Activated effector memory CD4-positive, alpha-beta T cell treated with anti-CD3 and anti-CD28 coated beads, Interleukin-2, amount 50 U/mL, for 16 hours (primary cell): ENCODE results near the gene CHD6.
"Not testable (repeated sequence)": the region's sequence is repeated elsewhere in the genome, so short reads cannot be mapped to it uniquely, and the experiment has no call there.

Experiments used
- DNase-seq: peaks from one replicate; pipeline ENCODE4 v3.0.0-alpha.2; 2020

CHD6 gene

DNA sequence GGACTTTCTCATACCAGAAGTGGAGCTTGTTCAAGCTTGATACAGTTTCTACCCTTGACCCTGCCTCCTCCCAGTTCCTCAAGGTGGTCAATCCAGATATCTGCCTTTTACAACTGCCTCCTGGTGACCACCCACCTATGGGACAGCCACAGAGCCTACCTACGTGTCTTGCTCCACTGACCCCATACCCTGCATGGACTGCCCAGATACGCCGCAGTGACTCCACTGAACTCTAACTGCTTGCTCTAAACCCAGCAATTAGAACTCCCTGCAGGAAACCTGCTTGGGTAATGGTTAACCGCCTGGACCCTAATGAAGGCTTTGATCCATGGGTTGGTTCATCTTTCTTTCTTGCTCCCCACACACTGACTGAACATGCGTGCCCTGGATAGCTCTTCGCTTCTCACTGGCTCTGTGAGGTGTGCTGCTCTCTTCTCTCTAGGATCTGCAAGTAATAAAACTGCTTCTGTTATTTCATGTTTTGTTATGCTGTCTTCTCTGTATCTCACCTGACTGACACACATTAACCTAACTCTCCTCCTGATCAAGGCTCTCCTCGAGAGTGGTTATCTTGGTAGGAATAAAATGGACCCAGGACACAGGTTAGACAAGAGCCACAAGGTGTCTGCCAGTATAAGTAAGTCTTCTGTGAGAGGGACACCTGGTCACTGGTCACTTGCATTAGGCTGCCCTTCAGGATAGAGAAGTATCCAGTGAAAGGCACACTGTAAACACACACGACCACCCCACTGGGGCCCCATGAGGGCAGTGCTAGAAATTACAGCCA, 79.2 kb downstream of the CHD6 start:
- no peak for DNase-seq

DNA sequence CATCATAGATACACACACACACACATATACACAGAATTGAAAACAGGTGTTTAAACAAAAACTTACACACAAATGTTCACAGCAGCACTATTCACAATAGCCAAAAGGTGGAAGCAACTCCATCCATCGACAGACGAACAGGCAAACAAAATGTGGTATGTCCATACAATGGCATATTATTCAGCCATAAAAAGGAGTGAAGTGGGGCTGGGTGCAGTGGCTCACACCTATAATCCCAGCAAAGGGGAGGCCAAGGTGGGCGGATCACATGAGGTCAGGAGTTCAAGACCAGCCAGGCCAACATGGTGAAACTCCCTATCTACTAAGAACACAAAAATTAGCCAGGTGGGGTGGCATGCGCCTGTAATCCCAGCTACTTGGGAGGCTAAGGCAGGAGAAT, 80.3 kb downstream of the CHD6 start:
- no peak for DNase-seq

DNA sequence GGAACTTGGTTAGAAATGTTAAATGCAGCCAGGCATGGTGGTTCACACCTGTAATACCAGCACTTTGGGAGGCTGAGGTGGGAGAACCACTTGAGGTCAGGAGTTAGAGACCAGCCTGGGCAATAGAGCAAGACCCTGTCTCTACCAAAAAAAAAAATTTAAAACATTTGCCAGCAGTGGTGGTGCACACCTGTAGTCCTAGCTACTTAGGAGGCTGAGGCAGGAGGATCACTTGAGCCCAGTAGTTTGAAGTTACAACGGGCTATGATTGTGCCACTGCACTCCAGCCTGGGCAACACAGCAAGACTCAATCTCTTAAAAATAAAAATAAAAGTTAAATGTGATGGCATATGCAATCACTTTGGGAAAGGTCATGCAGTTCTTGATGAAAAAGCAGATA, 82.6 kb downstream of the CHD6 start:
- not testable (repeated sequence) for DNase-seq

DNA sequence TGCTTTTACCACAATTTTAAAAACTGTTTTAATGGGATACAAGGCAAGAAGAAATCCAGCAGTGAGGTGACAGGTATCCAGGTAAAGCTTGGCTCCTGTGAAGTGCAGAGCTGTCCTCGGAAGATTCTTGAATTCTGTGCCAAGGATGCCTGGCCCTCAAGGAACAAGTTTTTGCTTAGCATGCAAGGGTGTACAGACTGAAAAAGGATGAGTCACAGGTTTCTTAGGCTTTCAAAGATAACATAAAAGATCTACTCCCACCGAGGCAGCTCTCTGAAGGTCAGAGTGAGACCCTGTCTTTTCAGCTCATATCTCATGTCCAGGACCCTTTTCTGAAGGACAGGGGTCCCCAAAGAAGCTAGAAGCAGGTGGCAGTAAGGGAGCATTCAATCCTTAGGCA, 83.3 kb downstream of the CHD6 start:
- DNase-seq: no peak

DNA sequence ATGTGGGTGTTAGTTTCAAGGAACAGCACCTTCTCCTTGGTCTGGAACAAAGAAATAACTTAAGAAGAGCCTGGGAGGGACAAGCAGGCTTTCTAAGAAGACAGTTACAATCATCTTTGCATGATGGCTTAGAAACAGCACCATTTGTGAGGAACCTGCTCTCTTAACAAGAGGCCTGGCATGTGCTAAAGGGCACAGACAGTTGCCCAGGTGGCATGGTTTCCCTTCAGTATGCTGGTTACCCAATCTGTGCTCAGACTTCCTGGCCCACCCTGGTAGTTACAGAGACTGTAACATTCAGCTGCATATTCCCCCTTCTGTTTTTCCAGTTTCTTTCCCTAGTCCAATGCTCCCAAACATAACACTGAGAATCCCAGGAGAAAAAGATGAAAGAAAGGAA, 84.0 kb downstream of the CHD6 start:
- no peak for DNase-seq

DNA sequence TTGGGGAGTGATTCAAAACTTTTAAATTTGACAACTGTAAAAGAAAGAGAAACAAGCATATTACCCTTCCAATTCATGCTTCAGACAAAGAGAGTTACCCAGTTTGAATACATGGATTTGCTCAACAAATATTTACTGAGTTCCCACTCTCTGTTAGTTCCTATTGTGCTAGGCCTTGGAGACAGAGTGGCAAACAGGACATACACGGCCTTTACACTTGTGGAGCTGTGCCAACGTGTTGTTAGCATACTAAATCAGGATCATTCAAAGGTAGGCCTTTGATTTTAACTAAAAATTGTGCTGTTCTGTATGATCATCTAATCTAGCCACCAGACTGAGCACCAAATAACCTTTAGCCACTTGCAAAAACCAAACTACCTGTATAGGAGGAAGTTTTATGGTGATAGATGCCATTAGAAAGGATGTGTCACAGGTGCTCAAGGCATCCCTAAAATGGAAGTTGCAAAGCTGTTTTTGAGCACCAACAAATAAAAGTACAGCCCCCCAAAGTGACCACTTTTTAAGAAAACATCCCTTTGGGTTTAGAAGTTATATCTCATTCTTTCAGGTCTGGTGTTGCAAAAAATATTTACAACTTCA, 84.5 kb downstream of the CHD6 start:
- no peak for DNase-seq

DNA sequence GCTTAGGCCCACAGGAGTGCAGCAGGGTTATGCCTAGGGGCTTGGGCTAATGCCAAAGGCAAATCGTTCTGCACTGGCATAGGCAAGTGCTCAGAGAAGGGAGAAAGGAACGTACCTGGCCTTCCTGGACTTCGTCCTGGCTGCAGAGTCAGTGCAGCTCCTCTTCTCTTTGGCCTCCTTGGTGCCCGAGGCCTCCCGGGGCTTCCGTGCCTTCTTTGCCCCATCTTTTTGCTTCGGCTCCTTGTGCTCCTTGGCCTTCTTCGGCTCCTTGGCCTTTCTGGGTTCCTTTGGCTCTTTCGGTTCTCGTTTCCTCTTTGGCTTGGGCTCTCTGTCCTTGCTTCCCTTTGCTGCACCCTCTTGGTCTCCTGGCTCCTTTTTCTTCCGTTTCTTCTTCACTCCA, 85.2 kb downstream of the CHD6 start:
- no peak for DNase-seq

DNA sequence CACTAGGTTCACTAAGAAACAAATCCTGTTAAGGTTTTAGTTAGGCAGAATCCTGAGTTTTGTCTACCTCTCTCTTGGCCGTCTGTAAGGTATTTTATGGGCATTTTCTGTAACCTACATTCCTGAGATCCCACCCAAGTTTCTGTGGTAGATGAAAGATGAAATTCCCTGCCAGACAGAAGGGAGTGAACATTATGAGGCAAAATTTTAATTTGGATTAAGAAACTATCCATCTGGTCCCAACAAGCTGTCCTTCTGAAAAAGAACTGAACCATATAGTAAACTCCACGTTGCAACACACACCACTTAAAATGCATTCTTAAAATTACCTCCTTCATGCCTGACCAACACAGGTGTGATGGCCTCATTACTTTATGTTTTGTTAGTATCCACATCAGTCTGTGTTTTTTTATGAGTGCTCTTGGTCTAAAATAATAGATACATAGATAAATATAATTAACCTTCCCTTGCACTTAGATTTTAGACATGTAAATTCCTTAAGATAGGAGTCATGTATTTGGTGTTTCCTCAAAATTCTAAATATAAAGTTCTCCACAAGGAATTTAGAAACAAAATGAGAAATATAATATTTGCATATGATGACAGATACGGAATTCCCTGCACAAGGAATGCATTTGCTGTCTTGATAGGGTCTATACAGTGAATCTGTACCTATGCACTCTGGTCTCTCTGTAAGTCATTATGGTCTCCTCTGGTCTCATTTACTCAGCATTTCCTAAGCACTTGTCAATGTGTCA, 86.5 kb downstream of the CHD6 start:
- no peak for DNase-seq

DNA sequence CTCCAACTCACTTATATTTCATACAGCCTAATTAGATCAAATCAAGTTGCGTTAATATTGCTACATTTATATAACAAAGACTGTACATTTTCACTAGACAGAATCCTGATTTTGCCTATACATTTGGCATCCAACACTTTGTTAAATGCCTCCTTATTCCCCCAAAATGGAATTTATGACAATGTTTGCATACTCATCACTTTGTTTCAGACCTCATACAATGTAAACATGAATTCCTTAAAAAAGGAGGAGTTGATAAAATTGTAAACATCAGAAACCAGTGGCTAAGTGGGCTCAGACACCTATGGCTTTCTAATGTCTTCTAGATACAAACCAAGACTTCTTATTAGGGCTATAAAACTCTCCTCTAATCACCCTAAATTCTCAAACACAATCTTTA, 87.3 kb downstream of the CHD6 start:
- no peak for DNase-seq

DNA sequence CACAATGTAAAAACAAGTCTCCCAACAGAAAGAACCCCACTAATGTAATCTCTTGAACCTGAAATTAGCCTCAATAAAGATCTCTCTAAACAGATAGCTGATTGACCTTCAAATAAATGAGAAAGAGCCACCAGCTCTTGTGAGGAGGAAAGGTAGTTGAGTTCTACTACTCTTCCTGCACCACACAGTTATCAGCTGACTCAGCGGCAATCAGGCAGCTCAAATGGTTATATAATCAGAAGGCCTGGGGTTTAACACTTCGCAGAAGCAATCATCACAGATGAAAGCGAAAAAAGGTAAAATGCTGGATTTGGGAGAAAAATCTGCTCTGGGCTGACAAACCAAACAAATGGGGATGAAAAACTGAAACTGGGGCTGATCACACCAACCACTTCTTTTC, 91.8 kb downstream of the CHD6 start:
- no peak for DNase-seq

DNA sequence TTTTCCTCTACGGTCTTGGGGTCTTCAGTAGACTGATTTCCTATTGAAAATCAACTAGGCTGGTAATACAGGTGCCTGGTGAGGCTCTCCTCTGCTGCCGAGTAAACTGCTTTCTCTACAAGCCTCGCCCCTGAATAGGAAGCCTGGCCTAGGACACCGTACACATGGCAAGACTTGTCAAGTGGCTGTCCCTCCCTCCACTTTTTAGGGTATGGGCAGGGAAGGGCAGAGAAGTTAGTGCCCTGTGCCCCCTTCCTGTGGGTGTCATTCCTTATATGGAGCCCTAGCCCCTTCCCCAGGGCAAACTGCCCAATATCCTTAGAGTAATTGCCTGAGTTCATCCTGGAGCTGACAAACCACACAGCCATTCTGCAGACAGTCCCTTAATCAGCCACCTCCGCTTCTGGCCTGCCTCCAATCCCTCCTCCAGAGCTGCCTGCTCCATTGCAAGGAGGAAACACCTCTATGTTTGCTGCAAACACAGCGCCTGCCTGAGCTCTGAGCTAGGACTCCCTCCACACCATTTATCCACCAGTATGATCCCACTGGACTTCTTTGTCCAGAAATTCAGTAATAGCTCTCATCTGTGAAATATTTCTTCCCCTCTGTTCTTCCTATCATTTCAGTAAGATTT, 93.1 kb downstream of the CHD6 start:
- no peak for DNase-seq

DNA sequence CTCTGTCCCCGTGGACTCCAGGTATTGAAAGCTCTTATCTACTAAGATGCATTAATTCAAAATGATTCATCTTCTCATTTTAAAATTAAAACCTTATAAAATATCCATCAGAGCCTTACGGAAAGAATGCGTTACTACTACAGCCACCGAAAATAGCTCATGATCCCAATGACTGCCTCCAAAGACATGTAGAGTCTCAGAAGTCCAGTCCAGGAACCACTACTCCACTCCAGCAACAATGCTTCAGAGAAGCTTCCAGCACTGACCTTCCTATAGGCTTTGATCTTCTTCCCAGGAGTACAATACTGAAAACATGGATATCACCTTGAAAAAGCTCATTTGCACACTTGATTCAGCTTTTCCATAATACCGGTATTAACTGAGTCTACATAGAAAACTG, 94.3 kb downstream of the CHD6 start:
- DNase-seq: no peak

DNA sequence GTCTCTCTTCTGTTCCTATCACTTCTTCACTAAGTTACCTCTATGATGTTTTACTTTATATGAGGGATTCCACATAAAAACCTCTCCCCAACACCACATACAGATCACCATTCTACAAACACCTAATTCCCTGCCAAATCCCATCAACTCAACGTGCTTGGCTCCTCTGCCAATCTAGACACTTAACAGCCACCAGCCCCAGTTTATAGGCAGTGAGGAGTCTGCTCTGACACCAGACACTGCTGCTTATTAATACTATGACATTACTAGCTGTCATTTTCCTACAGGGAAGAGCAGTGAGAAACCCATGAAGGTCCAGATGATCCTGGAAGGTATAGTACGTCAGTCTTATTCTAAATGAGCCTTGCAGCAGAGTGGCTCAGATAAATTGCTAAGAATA, 104.3 kb downstream of the CHD6 start:
- no peak for DNase-seq

DNA sequence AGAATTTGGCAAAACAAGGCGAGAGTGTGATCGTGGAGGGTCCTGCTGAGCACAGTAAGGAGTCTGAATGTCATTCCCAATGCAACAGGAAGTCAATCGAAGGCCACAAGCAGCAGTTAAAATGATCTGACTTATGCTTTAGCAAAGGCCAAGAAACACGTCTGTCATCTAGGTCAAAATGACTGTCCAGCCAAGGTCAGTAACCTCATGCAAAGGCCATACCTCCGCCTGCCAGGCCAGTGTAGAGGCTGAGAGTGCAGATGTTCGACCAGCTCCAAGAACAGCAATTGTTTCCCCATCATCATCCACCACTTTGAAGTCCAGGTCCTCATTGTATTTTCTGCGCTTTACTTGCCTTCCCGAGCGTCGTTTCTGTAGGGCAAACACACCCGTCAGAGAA, 105.6 kb downstream of the CHD6 start:
- DNase-seq: no peak

DNA sequence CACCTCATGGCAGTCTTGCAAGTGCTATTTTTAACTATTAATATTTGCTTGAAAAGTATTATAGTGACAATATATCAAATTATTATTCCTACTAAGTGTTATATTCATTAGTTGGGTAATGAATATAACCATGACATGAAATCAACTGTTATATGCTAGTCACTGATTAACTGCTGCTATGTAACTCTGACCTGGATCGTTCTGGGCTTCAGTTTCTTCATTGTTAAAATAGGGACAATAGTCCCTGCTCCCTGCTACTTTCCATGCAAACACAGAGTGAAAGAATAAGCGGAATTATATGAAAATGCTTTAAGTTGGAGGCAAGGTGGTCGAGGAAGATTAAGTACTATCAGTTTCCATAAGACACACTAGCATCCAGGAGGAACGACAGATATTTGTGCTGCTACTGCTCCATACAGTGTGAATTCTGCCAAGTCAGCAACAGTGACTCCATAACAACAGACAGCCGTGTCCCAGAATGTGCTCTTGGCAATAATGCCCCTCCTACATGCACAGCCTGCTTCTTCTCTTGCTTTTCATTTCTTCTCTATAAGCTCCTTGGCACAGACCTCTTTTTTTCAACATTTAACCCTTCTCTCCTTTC, 107.2 kb downstream of the CHD6 start:
- DNase-seq: no peak

DNA sequence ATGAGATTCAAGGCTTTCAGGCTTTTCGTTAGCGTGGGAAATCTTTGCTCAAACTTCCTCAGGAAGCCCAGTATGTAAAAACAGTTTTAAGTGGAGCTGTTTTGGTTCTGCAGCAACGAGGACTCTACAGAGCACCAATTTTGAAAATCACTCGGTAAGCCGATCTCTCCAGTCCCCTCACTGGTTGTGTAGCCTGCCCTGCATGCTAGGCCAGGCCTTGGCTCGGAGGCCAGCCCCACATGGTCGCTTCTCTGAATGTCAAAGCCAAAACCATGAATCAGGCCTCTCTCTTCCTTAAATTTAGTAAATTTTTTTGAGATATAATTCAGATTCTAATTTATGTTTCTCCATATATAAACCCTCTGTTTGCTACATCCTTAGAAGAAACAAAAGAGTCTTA, 108.0 kb downstream of the CHD6 start:
- no peak for DNase-seq

DNA sequence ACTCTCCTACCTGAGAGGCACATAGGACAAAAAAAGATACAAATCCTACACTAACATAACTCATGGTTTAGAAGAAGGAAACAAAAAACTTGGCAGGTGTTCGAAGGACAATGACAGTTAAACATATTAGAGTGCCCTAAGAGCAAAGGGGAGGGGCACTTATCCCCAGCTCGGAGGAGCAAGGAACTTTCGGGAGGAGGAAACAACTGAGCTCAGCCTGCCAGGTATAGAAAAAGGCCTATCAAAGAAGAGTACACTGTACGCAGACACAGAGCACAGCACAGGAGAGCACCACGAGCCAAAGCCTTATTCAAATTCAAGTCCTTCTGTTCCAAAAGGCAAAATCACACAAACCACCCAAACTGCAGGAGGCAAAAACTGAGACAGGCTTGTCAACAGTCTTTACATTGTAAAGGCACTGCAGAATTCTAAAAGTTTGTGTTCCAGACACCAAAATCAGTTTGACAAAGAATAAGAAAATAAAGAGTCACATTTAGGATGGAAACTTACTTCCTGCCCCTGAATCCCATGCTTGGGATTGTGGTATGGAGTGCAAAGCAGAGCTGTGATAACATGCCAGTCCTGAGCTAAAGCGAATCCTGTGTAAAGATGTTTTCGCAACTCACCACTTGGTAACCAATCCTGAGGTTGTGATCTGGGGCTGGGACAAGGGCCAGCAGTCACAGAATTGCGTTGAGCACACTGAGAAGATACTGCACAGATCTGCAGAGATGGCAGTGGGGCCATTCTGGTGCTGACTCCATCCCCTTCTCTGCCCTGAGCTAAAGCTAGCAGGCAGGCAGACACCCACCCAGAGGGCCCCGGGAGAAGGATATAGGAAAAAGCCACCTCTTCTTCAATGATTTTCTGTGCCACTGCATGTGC, 108.6 kb downstream of the CHD6 start:
- no peak for DNase-seq

DNA sequence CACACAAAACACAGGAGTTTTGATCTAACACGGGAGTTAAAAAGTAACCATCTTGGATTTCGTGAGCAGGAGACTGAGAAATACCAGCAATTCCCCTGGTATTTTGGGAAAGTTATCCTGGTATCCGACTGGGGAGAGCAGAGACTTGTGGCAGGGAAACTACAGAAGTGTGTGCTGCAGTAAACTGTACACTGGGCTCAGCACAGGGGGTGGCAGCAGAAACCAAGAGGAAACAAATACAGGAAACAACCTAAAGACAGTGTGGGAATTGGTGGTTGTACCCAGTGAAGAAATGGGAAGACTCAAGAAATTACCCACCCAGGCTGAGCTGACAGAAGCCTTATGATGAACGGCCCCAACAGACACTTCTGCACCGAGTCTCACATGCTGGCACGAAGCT, 109.8 kb downstream of the CHD6 start:
- DNase-seq: no peak

DNA sequence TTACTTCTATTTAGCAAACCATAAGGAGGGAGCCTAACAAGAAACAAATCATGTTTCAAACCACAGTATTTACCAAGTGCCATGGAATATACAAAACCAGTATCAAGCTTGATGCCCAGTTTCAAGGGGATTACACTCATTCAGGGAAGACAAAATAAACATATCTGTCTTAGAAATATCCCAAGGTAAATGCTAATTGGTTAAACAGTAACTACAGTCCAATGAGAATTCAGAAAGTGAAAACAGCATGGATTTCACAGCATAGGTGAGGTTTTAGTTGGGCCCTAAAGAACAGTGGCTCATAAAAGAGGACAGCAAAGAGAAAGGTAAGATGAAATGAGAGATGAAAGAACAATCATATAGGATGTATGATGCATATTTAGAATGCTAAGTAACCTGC, 110.3 kb downstream of the CHD6 start:
- DNase-seq: no peak

DNA sequence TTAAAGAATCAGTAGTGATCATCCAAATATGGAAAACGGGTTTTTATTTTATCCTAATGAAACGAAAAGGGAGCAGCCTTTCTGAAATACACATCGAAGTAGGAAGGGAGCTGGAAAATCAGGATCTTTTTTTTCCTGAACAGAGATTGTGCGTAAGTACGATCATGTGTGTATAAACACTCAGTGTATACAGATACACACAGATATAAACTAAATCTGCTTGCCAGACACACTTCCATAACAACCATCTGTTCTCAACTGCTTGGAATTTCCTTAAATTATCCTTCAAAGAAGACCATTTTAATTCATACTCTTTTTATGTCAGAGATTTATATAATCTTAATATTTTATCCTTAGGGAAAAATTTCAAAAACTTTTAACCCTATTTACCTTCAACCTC, 110.7 kb downstream of the CHD6 start:
- DNase-seq: no peak

DNA sequence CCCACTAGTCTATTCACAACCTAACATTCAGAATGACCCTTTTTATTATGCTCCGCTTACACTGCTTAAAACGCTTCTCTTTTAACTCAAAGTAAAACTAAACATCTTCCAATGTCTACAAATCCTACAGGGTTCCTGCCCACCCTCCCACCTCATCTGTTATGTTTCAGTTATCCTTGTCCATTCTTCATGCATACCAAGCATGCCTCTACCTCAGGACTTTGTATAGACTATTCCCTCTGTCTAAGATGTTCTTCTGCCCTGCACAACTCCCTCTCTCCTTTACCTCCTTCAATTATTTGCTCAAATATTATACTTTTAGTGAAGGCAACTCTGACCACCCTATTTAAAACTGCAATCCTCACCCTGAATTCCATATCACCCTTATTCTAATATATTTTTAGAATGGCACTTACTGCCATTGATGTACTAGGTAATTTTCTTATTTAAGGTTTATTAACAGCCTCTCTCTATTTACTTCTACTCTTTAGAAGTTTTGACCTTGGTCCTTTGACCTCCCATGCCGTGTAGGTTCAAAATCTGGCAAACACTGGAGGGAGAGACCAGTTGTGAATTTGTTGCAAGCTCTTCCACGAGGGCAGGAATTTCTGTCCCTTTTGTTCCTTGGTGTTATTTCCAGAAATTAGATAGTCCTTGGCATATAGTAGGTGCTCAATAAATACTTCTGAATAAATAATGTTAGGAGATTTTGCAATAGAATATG, 111.8 kb downstream of the CHD6 start:
- no peak for DNase-seq

DNA sequence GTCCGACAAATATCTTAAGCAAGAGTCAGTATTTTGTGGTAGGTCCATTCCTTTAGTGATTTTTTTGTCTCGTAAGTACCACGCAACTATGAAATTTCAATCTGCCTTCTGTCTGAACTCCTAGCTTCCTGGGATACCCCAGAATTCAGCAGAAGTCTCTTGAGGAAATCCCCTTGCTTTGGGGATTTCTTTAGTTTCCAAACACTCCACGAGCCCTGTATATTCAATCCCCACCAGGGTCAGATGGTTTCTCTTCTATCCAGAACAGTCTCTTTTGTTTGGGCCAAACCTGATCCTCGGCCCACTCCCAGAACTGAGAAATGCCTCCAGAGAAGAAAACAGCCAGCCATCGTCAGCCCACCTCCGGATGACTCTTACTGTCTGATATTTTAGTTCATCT, 113.0 kb downstream of the CHD6 start:
- no peak for DNase-seq
